ENCODE results near the gene CARD10. TPM values are rescaled to one million over a fixed set of nuclear protein-coding genes. Genes with fewer than 3 reads are reported as not detected.
A peak's percentile ranks its signal among the peaks of the same experiment; 100 is the strongest.

CARD10 gene
- total RNA-seq, 1 donor from 2014 or later = 10.8 TPM

GRCh38 chr22:37487571-37487970 is 31.6 kb downstream of the CARD10 start:
- DNase-seq (ENCODE audit: low spot score) = no peak

GRCh38 chr22:37487129-37487528 is 32.1 kb downstream of the CARD10 start:
- DNase-seq (ENCODE audit: low spot score) = no peak

GRCh38 chr22:37486224-37486845 is 32.9 kb downstream of the CARD10 start, which contains the start of gene MFNG:
MFNG (minus strand) TSS chr22:37486384; CDS start chr22:37486177, 207 bp downstream.
- DNase-seq (ENCODE audit: low spot score) = no peak

GRCh38 chr22:37485395-37486223 is 33.6 kb downstream of the CARD10 start:
- no peak for DNase-seq (ENCODE audit: low spot score)

GRCh38 chr22:37484480-37485394 is 34.5 kb downstream of the CARD10 start:
- DNase-seq (ENCODE audit: low spot score) = peak; percentile 92

GRCh38 chr22:37483050-37483449 is 36.2 kb downstream of the CARD10 start:
- DNase-seq (ENCODE audit: low spot score) = no peak

- no peak for DNase-seq (ENCODE audit: low spot score)
Observed at GRCh38 chr22:37482244-37482643, 37.0 kb downstream of the CARD10 start.

- DNase-seq (ENCODE audit: low spot score) = no peak
Observed at GRCh38 chr22:37481347-37481907, 37.8 kb downstream of the CARD10 start.

- no peak for DNase-seq (ENCODE audit: low spot score)
Observed at GRCh38 chr22:37480387-37481346, 38.5 kb downstream of the CARD10 start.

- no peak for DNase-seq (ENCODE audit: low spot score)
Observed at GRCh38 chr22:37479196-37479595, 40.0 kb downstream of the CARD10 start.

GRCh38 chr22:37476389-37477329 is 42.6 kb downstream of the CARD10 start:
- DNase-seq (ENCODE audit: low spot score) = no peak

GRCh38 chr22:37474447-37475090 is 44.6 kb downstream of the CARD10 start:
- DNase-seq (ENCODE audit: low spot score) = no peak

- no peak for DNase-seq (ENCODE audit: low spot score)
Observed at GRCh38 chr22:37473437-37473946, 45.7 kb downstream of the CARD10 start.

- no peak for DNase-seq (ENCODE audit: low spot score)
Observed at GRCh38 chr22:37472418-37473006, 46.7 kb downstream of the CARD10 start.

GRCh38 chr22:37471727-37472417 is 47.3 kb downstream of the CARD10 start:
- DNase-seq (ENCODE audit: low spot score) = no peak

- no peak for DNase-seq (ENCODE audit: low spot score)
Observed at GRCh38 chr22:37470087-37470445, 49.1 kb downstream of the CARD10 start.

GRCh38 chr22:37469416-37470086 is 49.7 kb downstream of the CARD10 start:
- DNase-seq (ENCODE audit: low spot score) = no peak
